GM21367 (cell line): ENCODE measurements around the gene TAS2R20.
"Not testable (repeated sequence)": the region's sequence is repeated elsewhere in the genome, so short reads cannot be mapped to it uniquely, and the experiment has no call there.

Experiments used
- ATAC-seq: cut with Tn5 transposase; IDR thresholded peaks from one replicate; pipeline ENCODE4 v1.9.1; 2021; ENCODE audit not compliant: unreplicated experiment

Gene TAS2R20, protein sequence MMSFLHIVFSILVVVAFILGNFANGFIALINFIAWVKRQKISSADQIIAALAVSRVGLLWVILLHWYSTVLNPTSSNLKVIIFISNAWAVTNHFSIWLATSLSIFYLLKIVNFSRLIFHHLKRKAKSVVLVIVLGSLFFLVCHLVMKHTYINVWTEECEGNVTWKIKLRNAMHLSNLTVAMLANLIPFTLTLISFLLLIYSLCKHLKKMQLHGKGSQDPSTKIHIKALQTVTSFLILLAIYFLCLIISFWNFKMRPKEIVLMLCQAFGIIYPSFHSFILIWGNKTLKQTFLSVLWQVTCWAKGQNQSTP

GRCh38 chr12:10998204-10998603 lies at the start of gene TAS2R20:
Gene TAS2R20, minus strand, starts transcription at chr12:10998304. Its CDS starts 429 bp downstream, at chr12:10997875.
- no peak for ATAC-seq

DNA sequence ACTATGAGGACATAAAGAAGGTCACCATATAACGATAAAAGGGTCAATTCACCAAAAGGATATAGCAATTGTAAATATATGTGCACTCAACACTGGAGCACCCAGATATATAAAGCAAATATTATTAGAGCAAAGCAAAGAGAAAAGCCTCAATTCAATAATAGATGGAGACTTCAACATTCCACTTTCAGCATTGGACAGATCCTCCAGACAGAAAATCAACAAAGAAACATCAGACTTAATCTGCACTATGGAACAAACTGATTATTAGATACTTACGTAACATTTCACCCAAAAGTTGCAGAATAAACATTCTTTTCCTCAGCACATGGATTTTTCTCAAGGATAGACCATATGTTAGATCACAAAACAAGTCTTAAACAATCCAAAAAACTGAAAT lies 43.3 kb upstream of the TAS2R20 start:
- not testable (repeated sequence) for ATAC-seq

- ATAC-seq: no peak
Observed at GRCh38 chr12:11040162-11040561, 42.1 kb upstream of the TAS2R20 start.

- ATAC-seq: no peak
Observed at GRCh38 chr12:11039171-11039570, 41.1 kb upstream of the TAS2R20 start.

DNA sequence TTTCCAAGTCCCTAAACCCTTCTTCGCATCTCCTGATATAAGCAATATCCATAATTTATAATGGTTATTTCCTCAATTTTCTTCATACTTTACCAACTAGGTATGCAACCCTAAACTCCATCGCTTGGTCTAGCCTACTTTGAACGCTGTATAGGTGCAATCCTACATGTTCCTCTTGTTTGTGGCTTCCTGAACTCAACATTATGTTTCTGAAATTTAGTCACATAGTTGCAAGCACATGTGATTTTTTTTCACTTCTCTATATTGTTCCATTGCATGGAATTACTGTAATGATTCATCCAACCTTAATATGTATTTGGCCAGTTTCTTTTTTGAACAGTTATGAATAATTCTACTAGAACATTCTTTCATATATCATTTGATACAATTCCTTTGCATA lies 35.9 kb upstream of the TAS2R20 start:
- not testable (repeated sequence) for ATAC-seq

GRCh38 chr12:11031307-11031706 lies 33.2 kb upstream of the TAS2R20 start, which contains the start of gene TAS2R31:
Gene TAS2R31, minus strand, starts transcription at chr12:11031407. Its CDS starts 72 bp downstream, at chr12:11031335.
- ATAC-seq: no peak

DNA sequence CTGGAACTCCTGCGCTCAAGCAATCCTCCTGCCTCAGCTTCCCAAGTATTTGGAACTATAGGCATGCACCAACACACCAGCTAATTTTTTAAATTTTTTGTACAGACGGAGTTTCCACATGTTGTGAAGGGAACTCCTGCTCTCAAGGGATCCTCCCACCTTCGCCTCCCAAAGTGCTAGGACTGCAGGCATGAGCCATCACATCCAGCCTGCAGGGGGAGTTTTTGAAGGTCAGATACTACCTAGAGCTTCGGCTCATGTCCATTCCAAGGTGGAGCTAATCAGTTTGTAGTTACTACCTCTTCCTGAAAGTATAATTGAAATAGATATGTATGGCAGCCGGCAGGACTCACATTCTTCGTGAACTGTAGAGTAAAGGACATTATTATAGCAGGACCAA lies 28.0 kb upstream of the TAS2R20 start:
- ATAC-seq: no peak

DNA sequence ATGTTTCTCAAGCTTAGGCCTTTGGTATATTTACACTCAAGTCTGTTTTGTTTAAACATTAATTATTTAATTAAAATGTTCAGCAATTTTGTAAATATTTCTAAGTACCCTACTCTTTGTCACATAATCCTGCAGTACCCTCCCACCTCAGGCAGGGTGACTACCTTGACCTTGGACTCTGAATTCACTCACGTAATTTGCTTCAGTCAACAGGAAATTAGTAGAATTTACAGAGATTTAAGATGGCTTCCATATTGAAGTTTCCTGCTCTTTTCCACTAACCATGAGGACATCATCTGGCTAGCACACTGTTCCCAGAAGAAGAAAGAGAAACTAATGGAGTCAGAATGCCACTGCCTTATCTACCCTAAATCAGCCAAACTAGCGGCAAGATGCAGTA lies 25.3 kb upstream of the TAS2R20 start:
- no peak for ATAC-seq

DNA sequence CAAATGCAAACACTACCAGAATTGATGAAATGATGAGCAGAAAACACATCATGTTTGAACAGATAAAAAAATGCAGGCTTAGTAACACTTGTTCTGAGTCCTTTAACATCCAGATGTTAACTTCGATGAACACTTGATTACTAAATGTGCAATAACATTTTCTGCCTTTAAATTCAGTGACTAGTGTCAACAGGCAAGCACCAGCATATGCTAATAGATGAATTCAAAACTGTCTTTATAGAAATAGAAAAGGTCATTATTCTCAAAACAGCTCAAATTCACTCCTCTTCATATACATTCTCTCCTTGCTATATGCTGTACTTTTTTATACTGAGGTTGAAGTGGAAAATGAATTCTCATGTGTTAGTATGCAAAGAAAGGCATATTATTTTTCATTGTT lies 24.4 kb upstream of the TAS2R20 start, which contains the start of gene TAS2R19:
Gene TAS2R19, minus strand, starts transcription at position 101 of the 400 bp plus-strand sequence. Its CDS starts 49 bp downstream, at position 52.
- no peak for ATAC-seq

GRCh38 chr12:11016937-11017336 lies 18.8 kb upstream of the TAS2R20 start:
- no peak for ATAC-seq

DNA sequence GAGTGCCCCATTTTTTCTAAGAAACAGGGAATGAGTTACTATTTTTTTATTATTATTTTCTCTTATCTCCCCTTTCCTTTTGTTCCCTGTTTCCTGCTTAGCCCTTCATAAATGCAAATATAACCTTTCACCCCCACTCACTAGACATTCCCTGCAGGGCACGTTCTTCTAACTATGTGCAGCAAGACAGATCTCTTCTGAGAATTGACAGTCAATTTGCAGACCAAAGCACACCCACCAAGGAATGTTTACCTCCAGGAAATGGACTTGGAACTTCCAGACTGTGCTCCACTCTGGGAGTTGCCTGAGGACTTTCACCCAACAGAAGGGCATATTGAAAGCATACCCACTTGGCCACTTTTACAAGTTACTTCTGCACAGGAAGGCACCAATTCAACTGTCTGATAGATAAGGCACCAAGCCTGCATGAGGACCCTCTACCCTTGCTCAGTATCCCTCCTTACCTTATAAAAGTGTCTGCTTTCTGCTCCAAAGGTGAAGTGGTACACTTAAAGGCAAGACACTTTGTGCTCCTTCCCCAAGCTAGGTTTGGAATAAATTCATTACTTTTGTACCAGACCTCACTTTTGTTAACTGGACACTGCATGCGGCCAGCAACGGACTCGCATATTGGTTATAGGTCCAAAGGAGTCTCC lies 17.8 kb upstream of the TAS2R20 start:
- ATAC-seq: no peak

GRCh38 chr12:11014234-11014633 lies 16.1 kb upstream of the TAS2R20 start:
- ATAC-seq: no peak

DNA sequence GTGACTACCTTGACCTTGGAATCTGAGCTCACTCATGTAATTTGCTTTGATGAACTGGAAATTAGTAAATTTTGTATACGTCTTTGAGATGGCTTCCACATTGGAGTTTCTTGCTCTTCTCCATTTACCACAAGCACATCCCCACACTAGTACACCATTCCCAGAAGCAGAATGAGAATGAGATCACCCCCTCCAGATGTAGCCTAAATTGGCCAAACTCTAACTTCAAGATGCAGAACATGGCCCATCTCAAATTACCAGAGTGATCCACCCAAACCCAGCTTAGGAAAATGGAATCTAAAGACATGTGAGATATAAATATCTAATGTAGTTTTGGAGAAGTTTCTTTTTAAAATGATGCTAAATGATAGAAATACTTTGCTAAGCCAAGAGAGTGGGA lies 9.5 kb upstream of the TAS2R20 start:
- no peak for ATAC-seq

DNA sequence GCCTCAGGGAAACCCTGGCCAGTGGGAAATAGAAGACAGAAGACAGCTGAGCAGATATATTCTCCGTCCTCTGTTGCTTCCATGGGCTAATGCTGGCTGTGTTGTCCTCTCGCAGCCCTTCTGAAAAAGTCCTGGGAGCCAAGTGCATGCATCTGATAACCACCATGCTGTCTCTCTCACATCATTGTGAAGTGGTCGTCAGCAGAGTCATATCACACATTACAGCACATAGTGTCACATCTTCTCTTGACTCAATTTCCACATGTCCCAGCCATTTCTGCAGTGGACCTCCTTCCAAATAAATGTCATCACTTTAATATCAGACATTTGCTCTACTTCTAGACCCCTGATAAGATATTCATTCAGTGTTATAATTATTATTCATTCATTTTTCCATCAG lies 3.8 kb downstream of the TAS2R20 start:
- no peak for ATAC-seq

GRCh38 chr12:10989107-10989506 lies 9.0 kb downstream of the TAS2R20 start:
- ATAC-seq: no peak

- ATAC-seq: no peak
Observed at GRCh38 chr12:10986812-10987211, 11.3 kb downstream of the TAS2R20 start, which contains the start of gene TAS2R50. Gene TAS2R50, minus strand, starts transcription at chr12:10986912. Its CDS starts 52 bp downstream, at chr12:10986860.

- no peak for ATAC-seq
Observed at GRCh38 chr12:10982244-10982643, 15.9 kb downstream of the TAS2R20 start.

DNA sequence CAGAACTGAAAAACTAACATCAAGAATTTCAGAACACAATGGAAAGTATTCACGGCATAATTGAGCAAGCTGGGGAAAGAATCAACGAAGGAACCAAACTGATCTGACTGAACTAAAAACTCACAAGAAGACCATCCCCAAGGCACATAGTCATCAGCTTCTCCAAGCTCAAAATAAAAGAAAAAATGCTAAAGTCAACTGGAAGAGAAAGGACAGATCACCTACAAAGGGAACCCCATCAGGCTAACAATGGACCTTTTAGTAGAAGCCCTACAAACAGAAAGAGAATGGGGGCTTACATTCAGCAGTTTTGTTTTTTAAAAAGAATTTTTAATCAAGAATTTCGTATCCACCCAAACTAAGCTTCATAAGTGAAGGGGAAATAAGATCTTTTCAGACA lies 23.1 kb downstream of the TAS2R20 start:
- no peak for ATAC-seq

DNA sequence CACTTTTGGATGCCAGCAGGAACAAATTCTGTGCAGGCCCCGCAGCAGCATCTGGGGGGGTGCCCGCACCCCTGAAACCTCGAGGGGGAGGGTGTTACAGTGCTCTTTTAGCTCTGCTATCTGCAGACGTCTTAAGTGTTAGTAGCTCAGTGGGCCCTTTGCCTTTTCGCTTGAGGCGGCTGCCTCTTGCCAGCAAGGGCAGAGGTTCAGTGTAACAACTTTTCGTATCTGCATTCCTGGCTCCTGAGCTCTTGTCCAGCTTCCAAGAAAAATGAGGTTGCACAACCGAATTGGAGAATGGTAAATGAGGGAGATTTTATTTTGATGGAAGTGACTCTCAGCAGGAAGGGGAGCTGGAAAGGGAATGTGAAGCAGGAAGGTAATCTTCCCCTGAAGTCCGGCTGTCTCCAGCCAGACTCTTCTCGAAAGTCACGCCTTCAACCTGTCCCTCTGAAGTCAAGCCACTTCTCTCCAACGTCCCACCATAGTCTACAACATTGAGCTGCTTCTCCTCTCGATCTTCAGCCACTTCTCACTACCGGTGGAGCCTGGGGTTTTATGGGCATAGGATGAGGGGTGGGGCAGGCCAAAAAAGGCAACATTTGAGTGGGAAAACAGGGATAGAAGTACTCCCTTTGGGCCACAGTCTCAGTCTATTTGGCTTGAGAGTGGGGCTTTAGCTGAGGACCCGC lies 29.2 kb downstream of the TAS2R20 start:
- ATAC-seq: no peak

DNA sequence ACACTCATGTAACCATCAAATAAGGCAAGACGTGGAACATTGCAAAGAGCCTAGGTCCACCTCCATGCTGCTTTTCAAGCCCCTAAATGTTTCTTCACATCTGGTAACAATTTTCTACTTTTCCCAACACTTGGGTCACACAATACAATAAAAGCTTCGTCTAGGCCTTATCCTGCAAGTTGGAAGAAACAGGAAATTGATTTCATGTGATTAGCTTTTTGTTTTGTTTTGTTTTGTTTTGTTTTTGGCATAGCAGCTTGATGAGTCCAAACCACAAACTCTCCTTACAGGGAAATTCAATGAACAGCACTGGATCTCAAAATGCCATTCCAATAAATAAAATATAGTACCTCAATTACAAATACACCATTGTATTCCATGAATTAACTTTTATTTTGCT lies 30.7 kb downstream of the TAS2R20 start:
- ATAC-seq: no peak

DNA sequence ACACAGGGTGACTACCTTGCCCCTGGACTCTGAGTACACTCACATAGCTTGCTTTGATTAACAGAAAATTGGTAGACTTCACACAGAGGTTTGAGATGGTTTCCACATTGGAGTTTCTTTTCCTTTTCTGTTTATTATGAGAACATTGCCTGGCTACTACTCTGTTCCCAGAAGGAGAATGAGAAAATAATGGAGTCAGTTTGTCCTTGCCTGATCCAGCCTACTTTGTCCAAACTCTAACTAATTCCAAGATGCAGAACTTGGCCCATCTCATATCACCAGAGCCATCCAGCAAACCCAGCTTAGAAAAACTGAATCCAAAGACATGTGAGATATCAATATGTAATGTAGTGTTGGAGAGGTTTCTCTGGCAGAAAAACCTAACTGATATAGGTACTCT lies 31.8 kb downstream of the TAS2R20 start:
- ATAC-seq: no peak

DNA sequence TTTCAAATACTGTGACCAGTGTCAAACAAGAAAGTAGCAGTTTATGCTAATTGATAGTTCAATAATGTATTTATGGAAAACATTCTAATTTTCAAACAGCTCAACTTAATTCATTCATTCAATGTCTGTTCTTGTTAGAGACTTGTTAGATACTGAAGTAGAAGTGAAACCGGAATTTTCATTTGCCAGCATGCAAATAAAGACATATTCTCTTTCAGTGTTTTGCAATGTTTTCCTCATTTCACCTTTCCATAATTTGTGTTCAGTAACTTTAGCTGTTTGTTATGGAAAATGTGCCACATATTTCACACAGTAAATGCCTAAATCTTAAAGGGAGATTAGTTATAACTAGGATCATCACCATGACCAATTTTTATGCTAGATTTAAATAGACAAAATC lies 32.6 kb downstream of the TAS2R20 start:
- no peak for ATAC-seq
